Caco-2 (cell line): ENCODE data around the gene ESPL1. TPM values are rescaled to one million over a fixed set of nuclear protein-coding genes. Genes with fewer than 3 reads are reported as not detected.

Experiments used
- BruUV-seq: library from RNA; stranded (reverse); fragments of 400-500 nt; replicated peaks from 2 replicates; lab custom pipeline; 2021; lab: Mats Ljungman, UMichigan
- CTCF ChIA-PET: fragments of 300-600 bp; sonication (Branson Sonifier 250); formaldehyde crosslinking; loops from one replicate; lab custom pipeline; 2022; ENCODE audit warnings: antibody characterized with exemption; lab: Charles Lee
- POLR2A ChIA-PET: fragments of 300-600 bp; sonication (Branson Sonifier 250); formaldehyde crosslinking; loops from one replicate; lab custom pipeline; 2022; ENCODE audit warnings: antibody characterized with exemption; lab: Charles Lee
- DNase-seq, 2 experiments: peaks; one replicate each; pipeline versions ENCODE4 v3.0.0 to v3.0.0-alpha.2; 2020 to 2022
- H3K27me3 ChIP-seq: replicated peaks from 2 replicates; pipeline ENCODE4 v1.6.0; 2011; ENCODE audit warnings: low read length; ENCODE audit not compliant: control insufficient read depth, insufficient read depth
- H3K36me3 ChIP-seq: 2 replicates; pipeline ENCODE4 v1.5.1; 2011; ENCODE audit warnings: low read length; ENCODE audit not compliant: control insufficient read depth, insufficient read depth
- H3K4me1 ChIP-seq: fragments of 250-450 bp; sonication (Bioruptor Pico); 2 replicates; pipeline ENCODE4 v1.5.1; 2020; ENCODE audit warnings: mild to moderate bottlenecking
- H3K4me3 ChIP-seq: 2 replicates; pipeline ENCODE4 v1.5.1; 2011; ENCODE audit warnings: low read depth, mild to moderate bottlenecking, control low read depth, low read length
- H3K9me3 ChIP-seq: fragments of 250-450 bp; sonication (Bioruptor Pico); 2 replicates; pipeline ENCODE4 v1.5.1; 2020; ENCODE audit warnings: mild to moderate bottlenecking, moderate library complexity
- H3K27ac Mint-ChIP-seq: one replicate; pipeline ENCODE4 v1.8.0; 2022; ENCODE audit warnings: mixed read lengths; ENCODE audit not compliant: unreplicated experiment
- H3K27me3 Mint-ChIP-seq: one replicate; pipeline ENCODE4 v1.8.0; 2022; ENCODE audit warnings: mixed read lengths; ENCODE audit not compliant: insufficient read depth, unreplicated experiment
- H3K36me3 Mint-ChIP-seq: one replicate; pipeline ENCODE4 v1.8.0; 2022; ENCODE audit warnings: mild to moderate bottlenecking, mixed read lengths; ENCODE audit not compliant: insufficient read depth, unreplicated experiment
- H3K4me1 Mint-ChIP-seq: one replicate; pipeline ENCODE4 v1.8.0; 2022; ENCODE audit warnings: low read depth, mixed read lengths; ENCODE audit not compliant: unreplicated experiment
- H3K4me3 Mint-ChIP-seq: one replicate; pipeline ENCODE4 v1.8.0; 2022; ENCODE audit warnings: mild to moderate bottlenecking, moderate library complexity, mixed read lengths; ENCODE audit not compliant: unreplicated experiment
- H3K9me3 Mint-ChIP-seq: one replicate; pipeline ENCODE4 v1.8.0; 2022; ENCODE audit warnings: mixed read lengths; ENCODE audit not compliant: unreplicated experiment
- intact Hi-C: fragments of 100-400 bp; cut with micrococcal nuclease; formaldehyde crosslinking; loops from one replicate; pipeline ENCODE4 v1.10.0; 2022; ENCODE audit not compliant: unreplicated experiment
- total RNA-seq: library from RNA; stranded (reverse); gene quantifications from 2 replicates; pipeline ENCODE4 v1.2.3, GENCODE V29; 2022
- TF ChIP-seq, protein P1 (sequence below), 2 experiments: fragments of 200-600 bp in 1 of 2; IDR thresholded peaks; 1 replicate in 1 of 2; 2 replicates in 1 of 2; pipeline versions ENCODE4 v1.5.1 to v1.8.0; 2011 to 2022; ENCODE audit warnings: antibody characterized with exemption in 1 of 2, control low read depth in 1 of 2, inconsistent platforms in 1 of 2, low read depth in 1 of 2, low read length in 1 of 2, mild to moderate bottlenecking in 1 of 2, moderate library complexity in 1 of 2; ENCODE audit not compliant: insufficient read depth in 1 of 2, severe bottlenecking in 1 of 2, unreplicated experiment in 1 of 2

ESPL1 gene
- total RNA-seq, 1 experiment from 2014 or later = 32.3 TPM

DNA sequence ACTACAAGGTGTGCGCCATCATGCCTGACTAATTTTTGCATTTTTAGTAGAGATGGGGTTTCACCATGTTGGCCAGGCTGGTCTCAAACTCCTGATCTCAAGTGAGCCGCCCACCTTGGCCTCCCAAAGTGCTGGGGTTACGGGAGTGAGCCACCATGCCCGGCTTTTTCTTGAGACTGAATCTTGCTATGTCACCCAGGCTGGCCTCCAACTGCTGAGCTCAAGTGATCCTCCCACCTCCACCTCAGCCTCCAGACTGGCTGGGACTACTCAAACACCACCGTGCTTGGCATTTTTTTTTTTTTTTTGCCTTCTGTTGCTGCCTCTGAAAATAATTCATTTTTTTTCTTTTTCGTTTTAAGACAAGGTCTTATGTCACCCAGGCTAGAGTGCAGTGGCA lies 8.2 kb upstream of the ESPL1 start:
- BruUV-seq = no TSS peak
- no peaks in the 10 kb centered on the region for H3K9me3 ChIP-seq
- H3K4me1 ChIP-seq = no peaks in the 10 kb centered on the region
- POLR2A ChIA-PET = no interaction called here
- H3K27me3 ChIP-seq = no peaks in the 10 kb centered on the region
- Mint-ChIP-seq H3K4me3 (no peak overlapping the region), H3K27me3 (no peaks in the 10 kb centered on the region), H3K27ac (no peak overlapping the region), H3K36me3 (no peaks in the 10 kb centered on the region), H3K4me1 (no peaks in the 10 kb centered on the region), H3K9me3 (no peaks in the 10 kb centered on the region)
- CTCF ChIA-PET = interaction anchor here (0.7 kb wide), 1 partner anchor 795 kb away, joined by 3 read pairs; no protein-coding TSS in a partner anchor
- H3K36me3 ChIP-seq = no peaks in the 10 kb centered on the region
- no peak for DNase-seq
- no peak overlapping the region for H3K4me3 ChIP-seq
- TF ChIP-seq, protein P1, sequence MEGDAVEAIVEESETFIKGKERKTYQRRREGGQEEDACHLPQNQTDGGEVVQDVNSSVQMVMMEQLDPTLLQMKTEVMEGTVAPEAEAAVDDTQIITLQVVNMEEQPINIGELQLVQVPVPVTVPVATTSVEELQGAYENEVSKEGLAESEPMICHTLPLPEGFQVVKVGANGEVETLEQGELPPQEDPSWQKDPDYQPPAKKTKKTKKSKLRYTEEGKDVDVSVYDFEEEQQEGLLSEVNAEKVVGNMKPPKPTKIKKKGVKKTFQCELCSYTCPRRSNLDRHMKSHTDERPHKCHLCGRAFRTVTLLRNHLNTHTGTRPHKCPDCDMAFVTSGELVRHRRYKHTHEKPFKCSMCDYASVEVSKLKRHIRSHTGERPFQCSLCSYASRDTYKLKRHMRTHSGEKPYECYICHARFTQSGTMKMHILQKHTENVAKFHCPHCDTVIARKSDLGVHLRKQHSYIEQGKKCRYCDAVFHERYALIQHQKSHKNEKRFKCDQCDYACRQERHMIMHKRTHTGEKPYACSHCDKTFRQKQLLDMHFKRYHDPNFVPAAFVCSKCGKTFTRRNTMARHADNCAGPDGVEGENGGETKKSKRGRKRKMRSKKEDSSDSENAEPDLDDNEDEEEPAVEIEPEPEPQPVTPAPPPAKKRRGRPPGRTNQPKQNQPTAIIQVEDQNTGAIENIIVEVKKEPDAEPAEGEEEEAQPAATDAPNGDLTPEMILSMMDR (IDR thresholded peaks at IDR 0.05; ENCODE audit: insufficient read depth in 1 of 2, low read depth in 1 of 2, low read length in 1 of 2, severe bottlenecking in 1 of 2, unreplicated experiment in 1 of 2) = no peak
- intact Hi-C loops = no loop called here

DNA sequence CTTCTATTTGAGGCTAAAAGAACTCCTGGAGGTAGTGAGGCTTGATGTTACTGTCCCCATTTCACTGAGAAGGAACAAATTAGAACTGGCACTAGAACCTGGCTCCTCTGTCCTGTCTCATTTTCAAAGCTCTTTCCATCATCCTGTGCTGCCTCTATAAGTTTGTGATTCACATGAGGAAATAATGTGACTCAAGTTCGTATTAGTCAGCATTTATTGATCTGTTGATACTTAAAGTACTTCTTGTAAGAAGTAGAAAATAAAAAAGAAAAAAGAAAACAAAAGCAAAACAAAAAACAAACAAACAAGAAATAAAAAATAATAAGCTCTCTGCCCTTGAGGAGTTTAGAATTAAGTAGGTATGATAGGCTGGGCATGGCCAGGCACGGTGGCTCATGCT lies 2.3 kb upstream of the ESPL1 start:
- no peak overlapping the region for H3K27ac Mint-ChIP-seq
- POLR2A ChIA-PET = no interaction called here

DNA sequence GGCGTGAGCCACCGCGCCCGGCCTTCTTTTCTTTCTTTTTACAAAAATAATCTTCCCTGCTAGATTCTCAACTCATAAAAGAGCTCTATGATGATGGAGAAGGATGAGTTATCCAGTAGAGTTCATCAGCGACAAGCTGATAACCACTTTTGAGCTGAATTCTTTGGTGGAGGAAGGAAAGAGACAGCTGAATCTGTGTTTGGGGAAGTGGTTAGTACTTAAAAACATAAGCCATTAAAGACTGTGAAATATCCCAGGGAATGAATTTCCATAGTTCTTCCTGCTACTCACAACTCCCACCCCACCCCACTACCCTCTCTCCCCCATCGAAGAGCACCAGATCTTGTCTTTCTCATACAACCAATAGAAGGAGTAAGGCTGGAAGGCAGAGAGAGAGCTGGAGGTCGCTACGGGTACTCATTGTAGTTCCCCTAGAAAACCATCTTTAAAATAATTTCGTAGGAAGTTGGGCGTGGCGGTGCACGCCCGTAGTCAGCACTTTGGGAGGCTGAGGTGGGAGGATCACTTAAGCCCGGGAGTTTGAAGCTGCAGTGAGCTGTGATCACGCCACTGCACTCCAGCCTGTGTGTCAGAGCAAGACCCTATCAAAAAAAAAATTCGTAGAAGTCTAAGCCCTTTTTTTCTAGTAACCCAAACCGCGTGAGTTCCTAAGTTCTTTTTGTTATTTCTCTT lies 647 bp upstream of the ESPL1 start:
- Histone ChIP-seq H3K27me3 (no peaks in the 10 kb centered on the region), H3K4me1 (no peaks in the 10 kb centered on the region), H3K36me3 (no peaks in the 10 kb centered on the region), H3K4me3 (peak overlapping the region; percentile 75), H3K9me3 (no peaks in the 10 kb centered on the region)
- no peak for DNase-seq
- Mint-ChIP-seq H3K4me1 (peaks cover 9% of the 10 kb centered on the region), H3K27ac (peak overlapping the region; percentile 92), H3K36me3 (peaks cover 18% of the 10 kb centered on the region), H3K27me3 (no peaks in the 10 kb centered on the region), H3K4me3 (peak overlapping the region; percentile 99), H3K9me3 (no peaks in the 10 kb centered on the region)
- intact Hi-C loops = no loop called here
- TF ChIP-seq, protein P1 (IDR thresholded peaks at IDR 0.05; ENCODE audit: insufficient read depth in 1 of 2, low read depth in 1 of 2, low read length in 1 of 2, severe bottlenecking in 1 of 2, unreplicated experiment in 1 of 2) = no peak
- CTCF ChIA-PET = interaction anchor here (0.6 to 3.0 kb wide), 8 partner anchors 26 to 205 kb away, joined by 3 to 13 read pairs (median 4); partner anchors contain the start of genes AAAS and SPRYD3
- POLR2A ChIA-PET = interaction anchor here (0.5 kb wide), 1 partner anchor 18 kb away, joined by 4 read pairs; no protein-coding TSS in a partner anchor
- BruUV-seq = no TSS peak

More for the DNA sequence above, 2.3 kb upstream of the ESPL1 start:
- Histone ChIP-seq H3K27me3 (no peaks in the 10 kb centered on the region), H3K4me3 (no peak overlapping the region), H3K4me1 (no peaks in the 10 kb centered on the region), H3K36me3 (no peaks in the 10 kb centered on the region), H3K9me3 (no peaks in the 10 kb centered on the region)
- H3K9me3 Mint-ChIP-seq = no peaks in the 10 kb centered on the region
- H3K4me1 Mint-ChIP-seq = peaks cover 9% of the 10 kb centered on the region
- no peak overlapping the region for H3K4me3 Mint-ChIP-seq
- DNase-seq = no peak
- peaks cover 17% of the 10 kb centered on the region for H3K36me3 Mint-ChIP-seq
- no TSS peak for BruUV-seq
- H3K27me3 Mint-ChIP-seq = no peaks in the 10 kb centered on the region
- CTCF ChIA-PET = interaction anchor here (0.6 to 0.9 kb wide), 2 partner anchors 52 to 1874 kb away, joined by 3 to 4 read pairs; no protein-coding TSS in a partner anchor
- intact Hi-C loops = no loop called here
- TF ChIP-seq, protein P1 (IDR thresholded peaks at IDR 0.05; ENCODE audit: insufficient read depth in 1 of 2, low read depth in 1 of 2, low read length in 1 of 2, severe bottlenecking in 1 of 2, unreplicated experiment in 1 of 2) = no peak
